GM12878 (cell line): ENCODE data around the gene EEF2K. TPM values are rescaled to one million over a fixed set of nuclear protein-coding genes. Genes with fewer than 3 reads are reported as not detected.

Source experiments
- ATAC-seq: fragments of 200-7000 bp; cut with Tn5 transposase; 3 replicates; pipeline ENCODE4 v1.9.1; 2020; ENCODE audit warnings: mild to moderate bottlenecking, moderate library complexity
- BruUV-seq: library from RNA; stranded (reverse); fragments of 400-500 nt; replicated peaks from 2 replicates; lab custom pipeline; 2021; lab: Mats Ljungman, UMichigan
- CTCF ChIA-PET: fragments of 300-600 bp; sonication (Branson Sonifier 250); formaldehyde crosslinking; extraction: SDS; loops from one replicate; lab custom pipeline; 2021; ENCODE audit warnings: inconsistent platforms; lab: Yijun Ruan, JAX
- POLR2A ChIA-PET: fragments of 350-600 bp; formaldehyde crosslinking; extraction: SDS; loops from one replicate; lab custom pipeline; 2021; ENCODE audit warnings: inconsistent platforms; lab: Charles Lee
- RAD21 ChIA-PET: fragments of 300-600 bp; sonication (Branson Sonifier 250); formaldehyde crosslinking; loops from one replicate; lab custom pipeline; 2023; ENCODE audit warnings: antibody characterized with exemption; ENCODE audit not compliant: unreplicated experiment; lab: Charles Lee
- SMC1A ChIA-PET: fragments of 300-600 bp; sonication (Branson Sonifier 250); formaldehyde crosslinking; loops from one replicate; lab custom pipeline; 2023; ENCODE audit not compliant: unreplicated experiment, uncharacterized antibody; lab: Charles Lee
- DNase-seq: peaks from one replicate; pipeline ENCODE4 v3.0.0-alpha.2; 2011; ENCODE audit warnings: low read depth, low spot score
- FAIRE-seq: peaks from 3 replicates; lab custom pipeline; 2011; peaks lifted over from hg19 to GRCh38; lab: Jason Lieb, UNC
- H2AFZ ChIP-seq: 2 replicates; pipeline ENCODE4 v1.6.0; 2011; ENCODE audit warnings: low read depth, low read length, control low read depth; ENCODE audit not compliant: control insufficient read depth
- H3K27ac ChIP-seq: 2 replicates; pipeline ENCODE4 v1.5.1; 2011; ENCODE audit warnings: control low read depth; ENCODE audit not compliant: control insufficient read depth, insufficient read depth
- H3K27me3 ChIP-seq, 2 experiments: replicated peaks in 1 of 2; 2 replicates each; pipeline versions ENCODE4 v1.6.0 to v1.6.1; 2011; ENCODE audit warnings: low read length in 1 of 2; ENCODE audit not compliant: control insufficient read depth in 2 of 2, insufficient read depth in 2 of 2
- H3K36me3 ChIP-seq, 2 experiments: 2 replicates each; pipeline ENCODE4 v1.5.1; 2011; ENCODE audit warnings: low read length in 1 of 2; ENCODE audit not compliant: control insufficient read depth in 2 of 2, insufficient read depth in 2 of 2
- H3K4me1 ChIP-seq: 2 replicates; pipeline ENCODE4 v1.6.1; 2011; ENCODE audit warnings: mild to moderate bottlenecking, low read length, moderate library complexity, mixed read lengths; ENCODE audit not compliant: control insufficient read depth, insufficient read depth
- H3K4me2 ChIP-seq: 2 replicates; pipeline ENCODE4 v1.6.0; 2011; ENCODE audit warnings: control low read depth; ENCODE audit not compliant: control insufficient read depth, insufficient read depth
- H3K4me3 ChIP-seq: fragments of 200-600 bp; sonication (generic); 2 replicates; pipeline ENCODE4 v1.5.1; 2016
- H3K79me2 ChIP-seq: 2 replicates; pipeline ENCODE4 v1.6.0; 2011; ENCODE audit warnings: low read length; ENCODE audit not compliant: control insufficient read depth, insufficient read depth
- H3K9ac ChIP-seq: 2 replicates; pipeline ENCODE4 v1.8.0; 2011; ENCODE audit warnings: low read length, control low read depth, mixed read lengths; ENCODE audit not compliant: control insufficient read depth, insufficient read depth
- H3K9me3 ChIP-seq: replicated peaks from 3 replicates; pipeline ENCODE4 v1.5.1; 2011; ENCODE audit warnings: mild to moderate bottlenecking, low read length; ENCODE audit not compliant: control insufficient read depth, insufficient read depth
- H4K20me1 ChIP-seq: 2 replicates; pipeline ENCODE4 v1.6.0; 2011; ENCODE audit not compliant: control insufficient read depth, insufficient read depth
- BMI1 ChIP-seq: fragments of 450-650 bp; IDR thresholded peaks from 2 replicates; pipeline ENCODE4 v1.6.1; 2016; ENCODE audit warnings: mild to moderate bottlenecking, moderate library complexity, borderline replicate concordance
- LARP7 ChIP-seq: fragments of 450-650 bp; IDR thresholded peaks from 2 replicates; pipeline ENCODE4 v1.6.1; 2017; ENCODE audit warnings: mild to moderate bottlenecking
- MTA3 ChIP-seq: IDR thresholded peaks from 2 replicates; pipeline ENCODE4 v1.6.1; 2012; ENCODE audit warnings: low read length, inconsistent platforms, borderline replicate concordance
- RFX5 ChIP-seq: IDR thresholded peaks from 2 replicates; pipeline ENCODE4 v1.6.1; 2011; ENCODE audit warnings: low read depth, low read length, improper control_type of control experiment
- SREBF2 ChIP-seq: IDR thresholded peaks from 2 replicates; pipeline ENCODE4 v1.6.1; 2012; ENCODE audit warnings: mild to moderate bottlenecking, low read length
- TARDBP ChIP-seq: IDR thresholded peaks from 2 replicates; pipeline ENCODE4 v1.6.1; 2016; ENCODE audit warnings: borderline replicate concordance
- TCF12 ChIP-seq: IDR thresholded peaks from 2 replicates; pipeline ENCODE4 v1.6.1; 2011; ENCODE audit warnings: low read depth, mild to moderate bottlenecking, low read length
- YBX1 ChIP-seq: fragments of 450-650 bp; IDR thresholded peaks from 2 replicates; pipeline ENCODE4 v1.6.1; 2016; ENCODE audit warnings: antibody characterized with exemption
- ZNF217 ChIP-seq: fragments of 450-650 bp; IDR thresholded peaks from 2 replicates; pipeline ENCODE4 v1.6.1; 2017; ENCODE audit warnings: antibody characterized with exemption, mild to moderate bottlenecking
- WGBS: methylation state at CpG from one replicate; pipeline ENCODE4 v1.1.6; 2016; ENCODE audit warnings: low lambda C conversion rate; ENCODE audit not compliant: insufficient replicate concordance, insufficient coverage; ENCODE audit errors: missing lambda C conversion rate; 5-methylcytosine and 5-hydroxymethylcytosine counted together
- in situ Hi-C: fragments of 300-500 bp; cut with MboI; formaldehyde crosslinking; loops from 9 replicates; pipeline ENCODE4 v1.14.3; 2018; ENCODE audit warnings: mixed read lengths
- intact Hi-C: fragments of 100-400 bp; cut with micrococcal nuclease; formaldehyde crosslinking; loops from one replicate; pipeline ENCODE4 v1.14.2; 2022; ENCODE audit not compliant: unreplicated experiment
- polyA plus RNA-seq, 11 experiments: library from polyadenylated mRNA; depleted of rRNA in 4 of 11; unstranded in 6 of 11; stranded (reverse) in 5 of 11; fragments of >200 nt; fragmentation: Nextera tagmentation in 4 of 11; fragmentation: Illumina TruSeq in 1 of 11; extraction: Ambion mirVana in 4 of 11; extraction: Trizol in 1 of 11; gene quantifications; 1 replicate in 1 of 11; 2 replicates in 10 of 11; pipeline versions ENCODE4 v1.2.1 to v1.2.3, GENCODE V29; 2011 to 2016; ENCODE audit warnings: inconsistent platforms in 2 of 11, missing spikeins in 2 of 11, low read depth in 1 of 11
- total RNA-seq, 4 experiments: library from RNA; depleted of rRNA in 3 of 4; stranded (reverse); fragments of >200 nt in 3 of 4; fragmentation: Illumina TruSeq in 1 of 4; extraction: Trizol in 1 of 4; gene quantifications; 2 replicates each; pipeline versions ENCODE4 v1.2.1 to v1.2.3, GENCODE V29; 2013 to 2021
- TF ChIP-seq, protein P1 (sequence below): fragments of 450-650 bp; IDR thresholded peaks from 2 replicates; pipeline ENCODE4 v1.6.1; 2017; ENCODE audit warnings: borderline replicate concordance
- TF ChIP-seq, protein P2 (sequence below): fragments of 450-650 bp; formaldehyde crosslinking; IDR thresholded peaks from 2 replicates; pipeline ENCODE4 v1.4.0; 2020; ENCODE audit warnings: mild to moderate bottlenecking, moderate library complexity

EEF2K gene
- total and polyA plus RNA-seq, 10 of the 15 experiments (the other 5 are each of a cell fraction or from before 2014, with no cell fraction given): 2.0 to 29.6 (median 12.2) TPM

DNA sequence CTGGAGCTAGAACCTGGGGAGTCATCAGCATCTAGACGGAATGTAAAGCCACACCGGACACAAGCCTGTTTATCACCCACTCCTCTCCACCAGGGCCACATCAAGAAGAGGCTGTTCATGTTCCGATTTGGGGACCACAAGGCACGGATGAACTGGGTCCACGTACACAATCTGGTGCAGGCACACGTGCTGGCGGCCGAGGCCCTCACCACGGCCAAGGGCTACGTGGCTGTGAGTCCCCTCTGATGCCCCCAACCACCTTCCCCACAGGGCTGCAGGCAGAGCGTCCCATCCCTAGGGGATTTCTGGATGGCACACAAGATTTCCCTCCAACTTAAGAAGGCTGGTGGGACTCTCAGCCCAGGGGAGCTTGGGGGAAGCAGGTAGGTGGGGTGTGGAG lies 24.7 kb upstream of the EEF2K start:
- no peak overlapping the region for H2AFZ ChIP-seq
- no peak overlapping the region for H3K4me2 ChIP-seq
- FAIRE-seq: no peak
- WGBS: 39% methylated on average over 11 of the region's 11 CpGs
- H3K27ac ChIP-seq: no peak overlapping the region
- no peak overlapping the region for H3K9ac ChIP-seq
- CTCF ChIA-PET: interaction anchor here (0.9 kb wide), 1 partner anchor 11 kb away, joined by 3 read pairs; no protein-coding TSS in a partner anchor
- intact Hi-C loops (no loop called here), in situ Hi-C loops (loop anchor here (5.0 kb wide), 2 partner anchors 49 to 179 kb away; partner anchors contain the start of gene PDZD9)
- RAD21 ChIA-PET: no interaction called here
- no peaks in the 10 kb centered on the region for H3K36me3 ChIP-seq
- H3K4me3 ChIP-seq: no peak overlapping the region
- H4K20me1 ChIP-seq: no peaks in the 10 kb centered on the region
- DNase-seq: no peak
- SMC1A ChIA-PET: interaction anchor here (1.0 kb wide), 2 partner anchors 72 to 179 kb away, joined by 3 to 5 read pairs; no protein-coding TSS in a partner anchor
- no peaks in the 10 kb centered on the region for H3K4me1 ChIP-seq
- POLR2A ChIA-PET: no interaction called here
- H3K27me3 ChIP-seq: no peaks in the 10 kb centered on the region
- no peak for ATAC-seq
- TF ChIP-seq TARDBP (no peak), TCF12 (no peak), ZNF217 (no peak)
- TF ChIP-seq, protein P1, sequence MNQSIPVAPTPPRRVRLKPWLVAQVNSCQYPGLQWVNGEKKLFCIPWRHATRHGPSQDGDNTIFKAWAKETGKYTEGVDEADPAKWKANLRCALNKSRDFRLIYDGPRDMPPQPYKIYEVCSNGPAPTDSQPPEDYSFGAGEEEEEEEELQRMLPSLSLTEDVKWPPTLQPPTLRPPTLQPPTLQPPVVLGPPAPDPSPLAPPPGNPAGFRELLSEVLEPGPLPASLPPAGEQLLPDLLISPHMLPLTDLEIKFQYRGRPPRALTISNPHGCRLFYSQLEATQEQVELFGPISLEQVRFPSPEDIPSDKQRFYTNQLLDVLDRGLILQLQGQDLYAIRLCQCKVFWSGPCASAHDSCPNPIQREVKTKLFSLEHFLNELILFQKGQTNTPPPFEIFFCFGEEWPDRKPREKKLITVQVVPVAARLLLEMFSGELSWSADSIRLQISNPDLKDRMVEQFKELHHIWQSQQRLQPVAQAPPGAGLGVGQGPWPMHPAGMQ: no peak
- no peaks in the 10 kb centered on the region for H3K79me2 ChIP-seq
- BruUV-seq: no TSS peak
- H3K9me3 ChIP-seq: no peaks in the 10 kb centered on the region

DNA sequence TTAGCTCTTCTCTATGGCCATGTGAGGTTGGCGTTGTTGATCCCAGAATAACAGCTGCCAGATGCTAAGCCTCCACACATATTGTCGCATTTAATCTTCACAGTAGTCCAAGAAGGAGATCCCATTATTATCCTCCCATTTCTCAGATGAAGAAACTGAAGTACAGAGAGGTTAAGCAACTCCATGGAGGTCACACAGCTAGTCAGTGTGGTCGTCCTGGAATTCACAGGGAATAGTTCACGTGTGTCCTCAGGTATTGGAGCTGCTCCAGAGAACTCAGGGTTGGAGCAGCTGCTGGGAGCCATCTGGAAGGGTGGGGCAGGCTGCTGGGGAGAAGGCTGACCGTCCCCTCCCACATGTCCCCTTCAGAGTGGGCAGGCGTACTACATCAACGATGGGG lies 24.2 kb upstream of the EEF2K start:
- ATAC-seq (no peak), FAIRE-seq (no peak), DNase-seq (no peak)
- Histone ChIP-seq H3K4me1 (no peaks in the 10 kb centered on the region), H3K4me2 (no peak overlapping the region), H4K20me1 (no peaks in the 10 kb centered on the region), H3K36me3 (no peaks in the 10 kb centered on the region), H3K79me2 (no peaks in the 10 kb centered on the region), H3K9me3 (no peaks in the 10 kb centered on the region), H3K27me3 (no peaks in the 10 kb centered on the region), H3K4me3 (no peak overlapping the region), H3K9ac (no peak overlapping the region), H2AFZ (no peak overlapping the region), H3K27ac (no peak overlapping the region)
- ChIA-PET SMC1A (interaction anchor here (1.0 kb wide), 2 partner anchors 72 to 180 kb away, joined by 3 to 5 read pairs; no protein-coding TSS in a partner anchor), POLR2A (no interaction called here), CTCF (interaction anchor here (0.9 to 2.7 kb wide), 2 partner anchors 10 to 104 kb away, joined by 3 to 7 read pairs; no protein-coding TSS in a partner anchor), RAD21 (no interaction called here)
- intact Hi-C loops (no loop called here), in situ Hi-C loops (loop anchor here (5.0 kb wide), 2 partner anchors 50 to 180 kb away; partner anchors contain the start of gene PDZD9)
- 29% methylated on average over 7 of the region's 7 CpGs for WGBS
- BruUV-seq: no TSS peak
- no peak for TF ChIP-seq RFX5
- TF ChIP-seq, protein P2, sequence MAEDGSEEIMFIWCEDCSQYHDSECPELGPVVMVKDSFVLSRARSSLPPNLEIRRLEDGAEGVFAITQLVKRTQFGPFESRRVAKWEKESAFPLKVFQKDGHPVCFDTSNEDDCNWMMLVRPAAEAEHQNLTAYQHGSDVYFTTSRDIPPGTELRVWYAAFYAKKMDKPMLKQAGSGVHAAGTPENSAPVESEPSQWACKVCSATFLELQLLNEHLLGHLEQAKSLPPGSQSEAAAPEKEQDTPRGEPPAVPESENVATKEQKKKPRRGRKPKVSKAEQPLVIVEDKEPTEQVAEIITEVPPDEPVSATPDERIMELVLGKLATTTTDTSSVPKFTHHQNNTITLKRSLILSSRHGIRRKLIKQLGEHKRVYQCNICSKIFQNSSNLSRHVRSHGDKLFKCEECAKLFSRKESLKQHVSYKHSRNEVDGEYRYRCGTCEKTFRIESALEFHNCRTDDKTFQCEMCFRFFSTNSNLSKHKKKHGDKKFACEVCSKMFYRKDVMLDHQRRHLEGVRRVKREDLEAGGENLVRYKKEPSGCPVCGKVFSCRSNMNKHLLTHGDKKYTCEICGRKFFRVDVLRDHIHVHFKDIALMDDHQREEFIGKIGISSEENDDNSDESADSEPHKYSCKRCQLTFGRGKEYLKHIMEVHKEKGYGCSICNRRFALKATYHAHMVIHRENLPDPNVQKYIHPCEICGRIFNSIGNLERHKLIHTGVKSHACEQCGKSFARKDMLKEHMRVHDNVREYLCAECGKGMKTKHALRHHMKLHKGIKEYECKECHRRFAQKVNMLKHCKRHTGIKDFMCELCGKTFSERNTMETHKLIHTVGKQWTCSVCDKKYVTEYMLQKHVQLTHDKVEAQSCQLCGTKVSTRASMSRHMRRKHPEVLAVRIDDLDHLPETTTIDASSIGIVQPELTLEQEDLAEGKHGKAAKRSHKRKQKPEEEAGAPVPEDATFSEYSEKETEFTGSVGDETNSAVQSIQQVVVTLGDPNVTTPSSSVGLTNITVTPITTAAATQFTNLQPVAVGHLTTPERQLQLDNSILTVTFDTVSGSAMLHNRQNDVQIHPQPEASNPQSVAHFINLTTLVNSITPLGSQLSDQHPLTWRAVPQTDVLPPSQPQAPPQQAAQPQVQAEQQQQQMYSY (CRISPR knock-in tag): no peak
- TF ChIP-seq MTA3: no peak
- TF ChIP-seq YBX1: no peak
- TF ChIP-seq BMI1: no peak
- no peak for TF ChIP-seq SREBF2
- no peak for TF ChIP-seq LARP7
